IPS-18a (cell line): ENCODE data around the gene USH1G.
A peak's percentile ranks its signal among the peaks of the same experiment; 100 is the strongest.
"Not testable (repeated sequence)": the region's sequence is repeated elsewhere in the genome, so short reads cannot be mapped to it uniquely, and the experiment has no call there.

Experiments used
- H3K27ac ChIP-seq: one replicate; pipeline ENCODE4 v1.5.1; 2013; ENCODE audit warnings: low read length
- H3K27me3 ChIP-seq: one replicate; pipeline ENCODE4 v1.6.1; 2013; ENCODE audit warnings: mild to moderate bottlenecking, low read length; ENCODE audit not compliant: control insufficient read depth, insufficient read depth
- H3K36me3 ChIP-seq: one replicate; pipeline ENCODE4 v1.6.1; 2013; ENCODE audit warnings: low read depth, low read length; ENCODE audit not compliant: control insufficient read depth
- H3K4me1 ChIP-seq: one replicate; pipeline ENCODE4 v1.6.1; 2013; ENCODE audit warnings: low read depth, low read length; ENCODE audit not compliant: control insufficient read depth
- H3K4me3 ChIP-seq: one replicate; pipeline ENCODE4 v1.5.1; 2013; ENCODE audit warnings: low read length
- H3K9ac ChIP-seq: one replicate; pipeline ENCODE4 v1.6.1; 2013; ENCODE audit warnings: mild to moderate bottlenecking, low read length, moderate library complexity
- H3K9me3 ChIP-seq: one replicate; pipeline ENCODE4 v1.6.1; 2013; ENCODE audit warnings: low read depth, low read length; ENCODE audit not compliant: control insufficient read depth

USH1G gene

DNA sequence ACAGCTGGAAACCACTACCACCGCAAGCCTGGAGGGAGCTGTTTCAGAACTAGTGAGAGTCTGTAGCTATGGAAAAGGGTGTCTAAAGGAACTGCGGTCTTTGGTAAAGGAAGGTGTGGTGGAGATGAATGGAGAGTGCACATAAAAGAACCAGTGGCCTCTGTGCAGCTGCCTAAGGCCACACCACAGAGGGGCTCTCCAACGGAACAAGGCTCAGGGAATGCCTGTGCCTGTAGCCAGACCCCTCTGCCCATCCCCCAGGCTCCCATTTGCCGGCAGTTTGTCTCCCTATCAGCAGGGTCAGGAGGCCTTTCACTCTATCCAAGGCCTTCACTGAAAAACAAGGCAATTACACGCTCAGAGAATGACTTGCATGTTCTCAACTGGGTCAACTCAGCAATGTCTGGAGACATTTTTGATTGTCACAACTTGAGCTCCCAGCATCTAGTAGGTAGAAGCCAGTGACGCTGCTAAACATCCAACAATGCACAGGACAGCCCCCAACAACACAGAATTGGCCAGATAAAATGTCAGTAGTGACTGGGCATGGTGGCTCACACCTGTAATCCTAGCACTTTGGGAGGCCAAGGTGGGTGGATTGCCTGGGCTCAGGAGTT is 47.0 kb downstream of the USH1G start:
- Histone ChIP-seq H3K9ac (no peak overlapping the region), H3K9me3 (no peaks in the 10 kb centered on the region), H3K4me1 (peaks cover 6% of the 10 kb centered on the region), H3K36me3 (no peaks in the 10 kb centered on the region), H3K4me3 (no peak overlapping the region), H3K27ac (no peak overlapping the region), H3K27me3 (peaks cover 6% of the 10 kb centered on the region)

DNA sequence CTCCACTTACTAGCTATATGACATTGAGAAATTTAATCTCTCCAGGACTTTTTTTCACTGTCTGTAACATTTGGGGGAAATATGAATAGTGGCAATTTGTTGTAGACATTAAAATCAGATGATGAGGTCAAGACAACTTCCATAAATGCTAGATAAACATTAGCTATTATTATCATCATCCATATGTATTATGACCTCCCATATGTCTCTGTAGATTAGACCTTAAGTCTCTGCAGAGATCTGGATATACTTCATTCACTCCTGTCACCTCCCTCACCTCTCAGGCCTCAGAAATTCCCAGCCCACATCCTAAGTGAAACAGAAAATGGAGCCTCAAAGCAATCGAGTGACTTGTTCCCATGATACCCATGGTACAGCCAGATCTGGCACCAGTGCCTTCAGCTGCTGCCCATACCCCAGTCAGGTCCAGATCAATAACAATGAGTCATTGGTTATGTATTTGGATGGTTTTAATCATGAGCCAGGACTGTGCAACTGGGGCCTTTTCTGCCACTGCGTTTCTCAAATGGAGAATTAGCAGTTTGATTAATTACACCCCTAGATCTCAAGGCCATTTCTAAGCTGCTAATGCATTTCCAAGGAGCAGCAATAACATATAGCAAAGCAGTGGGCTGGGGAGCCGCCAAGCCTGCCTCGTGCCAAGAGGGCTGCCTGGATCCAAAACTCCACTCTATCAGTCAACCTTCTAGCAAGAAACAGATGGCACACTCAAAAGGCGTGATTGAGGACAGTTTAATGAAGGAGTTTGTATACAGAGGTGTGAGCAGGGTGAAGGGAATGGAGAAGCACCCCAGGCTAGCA is 47.7 kb downstream of the USH1G start:
- Histone ChIP-seq H3K27me3 (peaks cover 6% of the 10 kb centered on the region), H3K4me1 (peaks cover 6% of the 10 kb centered on the region), H3K9me3 (no peaks in the 10 kb centered on the region), H3K36me3 (no peaks in the 10 kb centered on the region), H3K27ac (no peak overlapping the region), H3K9ac (no peak overlapping the region), H3K4me3 (no peak overlapping the region)

DNA sequence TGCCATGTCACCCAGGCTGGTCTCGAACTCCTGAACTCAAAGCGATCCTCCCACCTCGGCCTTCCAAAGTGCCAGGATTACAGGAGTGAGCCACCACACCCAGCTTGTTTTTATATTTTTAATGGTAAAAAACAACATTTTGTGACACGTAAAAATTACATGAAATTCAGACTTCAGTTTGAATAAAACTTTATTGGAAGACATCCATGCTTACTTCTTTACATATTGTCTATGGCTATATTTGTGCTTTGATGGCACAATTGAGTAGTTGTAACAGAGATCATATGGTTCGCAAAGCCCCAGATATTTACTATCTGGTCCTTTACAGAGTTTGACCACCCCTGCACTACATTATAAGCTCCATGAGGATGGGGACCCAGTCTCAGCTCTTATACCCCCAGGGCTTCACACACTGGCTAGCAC is 48.4 kb downstream of the USH1G start:
- H3K4me1 ChIP-seq = peaks cover 6% of the 10 kb centered on the region
- H3K9me3 ChIP-seq = no peaks in the 10 kb centered on the region
- H3K27ac ChIP-seq = no peak overlapping the region
- no peak overlapping the region for H3K4me3 ChIP-seq
- no peaks in the 10 kb centered on the region for H3K36me3 ChIP-seq
- no peak overlapping the region for H3K9ac ChIP-seq
- peaks cover 6% of the 10 kb centered on the region for H3K27me3 ChIP-seq

DNA sequence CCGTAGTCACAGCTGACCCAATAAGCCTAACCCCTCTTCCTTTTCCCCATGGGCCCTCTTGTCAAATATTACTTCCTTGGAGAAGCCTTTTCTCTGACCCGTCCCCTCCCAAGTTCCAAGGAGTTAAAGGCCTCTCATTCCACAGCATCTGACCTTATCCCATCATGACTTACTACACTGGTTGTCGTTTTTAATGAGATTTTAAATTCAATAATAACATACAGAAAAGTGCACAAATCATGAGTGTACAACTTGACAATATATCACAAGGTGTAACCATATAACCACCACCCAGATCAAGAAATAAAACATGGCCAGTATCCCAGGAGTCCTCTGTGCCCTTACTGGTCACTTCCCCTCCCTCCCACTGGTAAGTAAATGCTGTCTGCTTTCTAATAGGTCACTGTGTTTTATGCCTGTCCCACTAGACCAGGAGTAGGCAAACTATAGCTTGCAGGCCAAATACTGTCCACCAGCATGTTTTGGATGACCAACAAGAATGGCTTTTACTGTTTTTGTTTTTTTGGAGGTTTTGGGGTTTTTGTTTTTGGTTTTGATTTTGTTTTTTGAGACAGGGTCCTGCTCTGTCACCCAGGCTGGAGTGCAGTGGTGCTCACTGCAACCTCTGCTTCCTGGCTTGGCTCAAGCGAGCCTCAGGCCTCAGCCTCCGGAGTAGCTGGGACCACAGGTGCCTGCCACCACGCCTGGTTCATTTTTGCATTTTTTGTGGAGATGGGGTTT is 49.0 kb downstream of the USH1G start:
- Histone ChIP-seq H3K4me3 (peak overlapping the region; percentile 86), H3K9me3 (no peaks in the 10 kb centered on the region), H3K36me3 (no peaks in the 10 kb centered on the region), H3K27me3 (peaks cover 6% of the 10 kb centered on the region), H3K27ac (peak overlapping the region; percentile 87), H3K4me1 (peaks cover 6% of the 10 kb centered on the region), H3K9ac (peak overlapping the region; percentile 88)

DNA sequence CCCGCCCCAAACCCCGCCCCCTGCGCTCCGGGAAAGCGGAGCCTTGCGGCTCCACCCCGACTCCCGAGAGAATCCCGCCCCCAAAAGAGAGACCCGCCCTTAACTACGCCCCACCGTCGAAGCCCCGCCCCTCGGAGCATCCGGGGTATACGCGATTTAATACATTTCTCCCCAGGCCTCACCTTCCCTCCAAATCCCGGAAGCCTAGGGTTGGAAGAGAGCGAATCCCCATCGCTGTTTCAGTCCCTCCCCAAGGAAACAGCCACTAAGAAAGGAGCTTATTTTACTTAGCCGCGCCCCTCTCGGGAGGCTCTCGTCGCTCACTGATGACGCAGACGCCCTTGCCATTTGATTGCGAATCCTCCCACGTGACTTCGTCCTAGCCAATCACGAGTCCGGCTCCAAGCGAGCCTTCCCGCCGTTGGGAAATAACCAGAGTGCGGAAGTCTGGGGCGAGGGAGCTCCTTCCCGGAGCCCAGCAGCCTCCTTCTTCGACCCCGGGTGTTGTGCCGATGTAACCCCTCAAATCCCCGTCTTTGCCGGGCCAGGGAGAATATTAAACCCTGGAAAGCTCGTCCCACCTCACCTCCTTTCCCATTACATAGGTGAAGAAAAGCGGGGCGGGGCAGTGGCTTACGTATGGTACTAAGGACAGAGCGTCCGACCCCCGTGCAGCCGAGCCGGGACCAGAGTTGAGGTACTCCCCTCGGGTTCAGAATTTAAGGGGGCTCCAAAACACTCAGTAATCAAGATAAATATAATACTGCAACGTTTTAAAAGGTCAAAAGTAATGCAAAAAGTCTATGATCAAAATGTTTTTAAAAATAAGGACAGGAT is 49.8 kb downstream of the USH1G start:
- Histone ChIP-seq H3K4me1 (peaks cover 6% of the 10 kb centered on the region), H3K9ac (peak overlapping the region; percentile 88), H3K27ac (peak overlapping the region; percentile 87), H3K9me3 (no peaks in the 10 kb centered on the region), H3K4me3 (peak overlapping the region; percentile 86), H3K36me3 (no peaks in the 10 kb centered on the region), H3K27me3 (peaks cover 6% of the 10 kb centered on the region)

DNA sequence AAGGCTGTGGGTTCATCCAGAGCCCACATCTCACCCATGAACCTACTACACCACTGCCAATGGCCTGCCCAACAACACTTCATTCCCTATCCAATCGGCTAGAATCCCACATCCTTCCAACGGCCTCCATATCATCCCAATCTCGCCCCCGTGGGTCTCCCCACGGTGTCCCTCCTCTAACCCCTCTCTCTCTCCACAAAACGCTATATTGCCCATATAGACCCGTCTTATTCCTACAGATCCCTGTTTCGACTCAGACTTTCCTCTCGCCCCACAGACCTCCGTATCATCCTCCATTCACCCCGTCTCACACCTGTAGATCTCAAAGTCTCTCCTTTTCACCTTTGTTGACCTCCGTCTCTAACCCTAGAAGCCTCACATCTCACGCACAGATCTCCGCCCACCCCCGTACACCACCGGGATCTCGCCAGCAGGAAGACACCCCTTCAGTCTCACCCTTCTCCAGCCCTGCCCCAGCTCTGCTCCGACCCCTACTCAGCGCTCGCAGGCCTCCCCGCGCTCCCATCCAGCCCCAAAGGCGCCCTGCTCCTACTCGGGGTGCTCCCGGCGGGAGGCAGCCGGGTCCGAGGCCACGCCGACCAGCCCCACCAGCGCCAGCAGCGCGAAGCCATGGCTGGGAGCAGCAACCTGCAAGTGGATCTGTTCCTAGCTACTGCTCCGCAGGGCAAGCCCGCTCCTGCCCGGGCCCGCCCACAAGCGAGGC is 50.6 kb downstream of the USH1G start, which contains the start of gene FDXR:
Gene FDXR, minus strand, starts transcription at position 682 of the 724 bp plus-strand sequence. Its CDS starts 50 bp downstream, at position 632.
- Histone ChIP-seq H3K4me3 (peak within 1 kb of the TSS; percentile 86), H3K27me3 (peaks cover 6% of the 10 kb centered on the region), H3K36me3 (no peaks in the 10 kb centered on the region), H3K4me1 (peaks cover 6% of the 10 kb centered on the region), H3K9ac (peak within 1 kb of the TSS; percentile 88), H3K9me3 (no peaks in the 10 kb centered on the region), H3K27ac (peak within 1 kb of the TSS; percentile 87)

DNA sequence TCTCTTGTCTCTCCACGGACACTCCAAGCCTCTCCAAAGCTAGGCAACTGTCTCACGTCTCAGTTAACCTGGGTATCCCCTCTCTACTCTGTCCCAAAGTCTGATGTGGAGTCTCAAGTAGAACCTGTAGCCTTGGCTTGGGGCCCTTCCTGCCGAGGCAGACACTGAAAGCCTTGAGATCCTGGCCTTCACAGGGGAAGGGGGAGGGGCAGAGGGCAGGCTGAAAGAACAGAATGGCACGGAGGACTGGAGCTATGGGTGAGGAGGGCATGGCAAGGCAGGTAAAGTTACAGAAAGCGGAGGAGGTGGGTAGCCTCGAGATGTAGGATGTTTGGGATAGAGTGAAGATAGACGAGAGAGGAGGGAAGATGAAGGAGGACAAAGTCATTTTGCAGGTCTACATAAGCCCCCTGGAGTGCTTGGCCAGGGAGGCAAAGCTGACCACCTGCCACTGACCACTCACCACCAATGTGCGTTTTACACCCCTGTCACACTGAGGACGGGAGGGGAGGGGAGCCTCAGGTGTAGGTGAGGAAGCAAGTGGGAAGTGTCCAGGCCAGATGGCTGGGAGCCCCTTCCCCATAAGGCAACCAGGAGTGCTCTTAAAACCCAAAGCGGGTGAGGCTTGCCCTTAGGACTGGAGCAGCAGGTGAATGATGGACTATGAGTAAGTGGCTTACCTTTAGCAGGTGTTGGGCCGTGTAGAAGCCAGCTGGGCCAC is 51.5 kb downstream of the USH1G start:
- no peak overlapping the region for H3K9ac ChIP-seq

DNA sequence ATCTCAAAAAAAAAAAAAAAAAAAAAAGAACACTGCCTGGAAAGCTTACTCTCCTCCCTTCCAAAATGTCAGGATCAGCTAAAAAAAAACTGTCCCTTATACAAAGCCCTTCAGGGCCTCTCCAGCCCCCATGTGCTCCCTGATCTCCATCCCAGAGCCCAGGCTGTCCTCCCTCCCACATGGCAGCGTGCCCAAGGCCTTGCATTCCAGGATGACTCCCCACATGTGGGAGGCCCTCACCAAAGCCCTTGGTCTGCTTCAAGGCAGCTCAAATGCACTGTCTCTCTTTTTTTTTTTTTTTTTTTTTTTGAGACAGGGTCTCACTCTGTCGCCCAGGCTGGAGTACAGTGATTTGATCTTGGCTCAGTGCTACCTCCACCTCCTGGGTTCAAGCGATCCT is 52.5 kb downstream of the USH1G start:
- Histone ChIP-seq H3K27ac (no peak overlapping the region), H3K27me3 (peaks cover 6% of the 10 kb centered on the region), H3K36me3 (no peaks in the 10 kb centered on the region), H3K4me1 (peaks cover 6% of the 10 kb centered on the region), H3K4me3 (no peak overlapping the region), H3K9me3 (no peaks in the 10 kb centered on the region), H3K9ac (no peak overlapping the region)

More for the DNA sequence above, 51.5 kb downstream of the USH1G start:
- Histone ChIP-seq H3K27me3 (peaks cover 6% of the 10 kb centered on the region), H3K27ac (no peak overlapping the region), H3K9me3 (no peaks in the 10 kb centered on the region), H3K36me3 (no peaks in the 10 kb centered on the region), H3K4me1 (peaks cover 6% of the 10 kb centered on the region), H3K4me3 (peak overlapping the region; percentile 74)

DNA sequence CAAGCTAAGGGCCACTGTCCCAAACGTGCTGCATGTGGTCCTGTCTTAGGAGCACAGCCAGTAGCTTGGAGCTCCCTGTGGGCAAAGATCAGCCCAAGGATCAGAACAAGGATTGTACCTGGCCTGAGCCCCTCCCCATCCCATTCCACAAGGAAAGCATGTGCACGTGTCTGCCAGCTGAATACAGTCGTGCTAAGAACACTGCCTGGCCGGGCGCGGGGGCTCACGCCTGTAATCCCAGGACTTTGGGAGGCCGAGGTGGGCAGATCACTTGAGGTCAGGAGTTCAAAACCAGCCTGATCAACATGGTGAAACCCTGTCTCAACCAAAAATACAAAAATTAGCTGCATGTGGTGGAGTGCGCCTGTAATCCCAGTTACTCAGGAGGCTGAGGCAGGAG is 53.0 kb downstream of the USH1G start:
- H3K9ac ChIP-seq, H3K4me1 ChIP-seq, H3K27me3 ChIP-seq, H3K4me3 ChIP-seq, H3K9me3 ChIP-seq, H3K27ac ChIP-seq, H3K36me3 ChIP-seq: not testable (repeated sequence)

DNA sequence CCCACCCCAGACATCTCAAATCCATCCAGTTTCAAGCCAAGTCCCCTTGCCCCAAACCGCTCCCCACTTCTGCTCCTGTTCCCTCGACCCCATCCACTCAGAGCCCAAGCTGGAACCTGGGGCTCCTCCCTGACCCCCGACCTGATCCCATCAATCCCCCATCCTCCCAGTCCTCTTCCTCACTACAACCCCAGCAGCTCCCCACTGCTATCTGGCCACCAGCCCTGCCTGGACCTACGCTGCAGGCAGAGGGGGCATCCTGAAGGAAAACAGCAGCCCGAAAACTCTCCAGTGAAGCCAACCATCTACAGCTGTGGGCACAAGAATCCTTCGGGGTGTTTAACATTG is 54.2 kb downstream of the USH1G start:
- Histone ChIP-seq H3K27me3 (peaks cover 6% of the 10 kb centered on the region), H3K9me3 (no peaks in the 10 kb centered on the region), H3K27ac (no peak overlapping the region), H3K4me1 (peaks cover 2% of the 10 kb centered on the region), H3K36me3 (no peaks in the 10 kb centered on the region), H3K4me3 (no peak overlapping the region), H3K9ac (no peak overlapping the region)
